NT2/D1 (cell line): ENCODE results near the gene TNS1.

Experiments used
- DNase-seq: peaks from one replicate; pipeline ENCODE4 v3.0.0-alpha.2; 2011; ENCODE audit warnings: low read depth, low spot score
- H3K27me3 ChIP-seq: 2 replicates; pipeline ENCODE4 v1.6.0; 2011; ENCODE audit warnings: mild to moderate bottlenecking; ENCODE audit not compliant: insufficient read length, insufficient read depth
- H3K36me3 ChIP-seq: 2 replicates; pipeline ENCODE4 v1.6.1; 2011; ENCODE audit warnings: mild to moderate bottlenecking, low read length, mixed read lengths; ENCODE audit not compliant: insufficient read depth, insufficient read length
- H3K4me1 ChIP-seq: 2 replicates; pipeline ENCODE4 v1.5.1; 2011; ENCODE audit not compliant: insufficient read depth, insufficient read length
- H3K4me3 ChIP-seq: 2 replicates; pipeline ENCODE4 v1.5.1; 2011; ENCODE audit warnings: low read depth; ENCODE audit not compliant: insufficient read length
- H3K9ac ChIP-seq: 2 replicates; pipeline ENCODE4 v1.6.0; 2011; ENCODE audit warnings: low read depth; ENCODE audit not compliant: insufficient read length
- H3K9me3 ChIP-seq: 2 replicates; pipeline ENCODE4 v1.5.1; 2011; ENCODE audit warnings: mild to moderate bottlenecking, low read length; ENCODE audit not compliant: insufficient read depth
- SUZ12 ChIP-seq: IDR thresholded peaks from 2 replicates; pipeline ENCODE4 v1.6.1; 2011; ENCODE audit not compliant: insufficient read length, insufficient read depth; ENCODE audit errors: extremely low read depth
- YY1 ChIP-seq: IDR thresholded peaks from 2 replicates; pipeline ENCODE4 v1.6.1; 2011; ENCODE audit not compliant: insufficient read length, insufficient read depth
- ZNF274 ChIP-seq: IDR thresholded peaks from 2 replicates; pipeline ENCODE4 v1.6.1; 2011; ENCODE audit warnings: mild to moderate bottlenecking, low read depth, low read length

Gene TNS1

DNA sequence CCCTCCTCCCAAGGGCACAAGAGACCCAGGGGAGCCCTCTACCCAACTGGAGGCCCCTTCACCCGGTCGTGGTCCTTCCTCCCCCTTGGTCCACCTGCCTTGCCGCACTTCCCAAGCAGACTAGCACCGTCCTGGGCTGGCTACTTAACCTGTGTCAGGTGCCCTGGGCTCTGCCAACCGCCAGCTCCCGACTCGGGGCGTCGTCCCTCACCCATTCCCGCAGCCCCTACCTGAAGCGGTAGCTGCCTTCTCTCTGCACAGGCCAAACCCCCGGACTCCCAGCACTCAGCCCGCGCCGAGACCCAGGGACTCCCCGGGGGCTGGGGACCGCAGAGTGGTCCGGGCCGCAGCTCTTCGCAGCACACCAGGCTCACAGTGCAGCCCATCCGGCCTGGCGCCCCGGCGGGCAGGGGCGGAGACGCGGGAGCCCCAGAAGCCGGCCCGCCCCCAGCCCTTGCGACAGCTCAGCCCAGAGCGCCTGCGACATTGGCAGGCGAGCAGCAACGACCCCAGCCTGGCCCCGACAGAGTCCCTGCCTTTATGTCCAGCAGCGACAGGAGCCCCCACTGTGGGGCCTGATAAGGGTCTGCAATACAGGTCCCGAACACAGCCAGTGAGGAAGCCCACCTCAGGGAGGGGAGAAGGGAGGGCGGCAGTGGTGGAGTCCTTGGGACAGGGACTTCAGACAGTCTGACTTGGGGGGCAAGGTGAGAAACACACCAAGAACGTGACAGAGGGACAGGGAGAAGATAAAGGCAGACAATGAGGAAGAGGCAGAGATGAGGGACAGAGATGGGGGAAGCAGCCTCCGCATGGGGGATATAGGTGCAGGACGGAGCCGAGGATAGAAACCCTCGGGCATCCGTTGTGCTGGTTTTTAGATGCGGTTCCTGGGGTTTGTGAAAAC, 31.0 kb upstream of the TNS1 start:
- Histone ChIP-seq H3K4me1 (peaks cover 17% of the 10 kb centered on the region), H3K9ac (no peak overlapping the region), H3K36me3 (no peaks in the 10 kb centered on the region), H3K9me3 (no peaks in the 10 kb centered on the region), H3K4me3 (no peak overlapping the region), H3K27me3 (no peaks in the 10 kb centered on the region)
- no peak for TF ChIP-seq SUZ12
- no peak for TF ChIP-seq ZNF274
- TF ChIP-seq YY1: no peak
- no peak for DNase-seq

DNA sequence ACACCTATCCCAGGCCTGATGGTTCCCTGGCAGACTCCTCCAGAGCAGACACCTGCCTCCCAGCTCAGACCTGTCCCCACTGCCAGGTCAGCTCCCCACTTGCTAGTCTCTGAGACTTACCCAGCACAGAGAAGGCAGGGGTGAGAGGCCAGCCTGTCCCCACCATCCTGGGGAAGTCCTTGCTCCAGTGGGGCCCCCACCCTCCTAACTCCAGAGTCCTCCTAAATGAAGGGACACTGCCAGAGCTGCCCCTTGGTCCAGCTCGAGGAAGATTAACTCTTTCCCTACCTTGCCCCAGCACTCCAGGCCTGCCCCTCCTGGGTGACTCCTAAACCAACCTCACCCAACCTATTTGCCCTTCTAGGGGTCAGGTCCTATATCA, 30.4 kb upstream of the TNS1 start:
- Histone ChIP-seq H3K9ac (no peak overlapping the region), H3K9me3 (no peaks in the 10 kb centered on the region), H3K4me3 (no peak overlapping the region), H3K36me3 (no peaks in the 10 kb centered on the region), H3K27me3 (no peaks in the 10 kb centered on the region), H3K4me1 (peaks cover 17% of the 10 kb centered on the region)
- no peak for TF ChIP-seq ZNF274
- TF ChIP-seq YY1: no peak
- no peak for TF ChIP-seq SUZ12
- no peak for DNase-seq

DNA sequence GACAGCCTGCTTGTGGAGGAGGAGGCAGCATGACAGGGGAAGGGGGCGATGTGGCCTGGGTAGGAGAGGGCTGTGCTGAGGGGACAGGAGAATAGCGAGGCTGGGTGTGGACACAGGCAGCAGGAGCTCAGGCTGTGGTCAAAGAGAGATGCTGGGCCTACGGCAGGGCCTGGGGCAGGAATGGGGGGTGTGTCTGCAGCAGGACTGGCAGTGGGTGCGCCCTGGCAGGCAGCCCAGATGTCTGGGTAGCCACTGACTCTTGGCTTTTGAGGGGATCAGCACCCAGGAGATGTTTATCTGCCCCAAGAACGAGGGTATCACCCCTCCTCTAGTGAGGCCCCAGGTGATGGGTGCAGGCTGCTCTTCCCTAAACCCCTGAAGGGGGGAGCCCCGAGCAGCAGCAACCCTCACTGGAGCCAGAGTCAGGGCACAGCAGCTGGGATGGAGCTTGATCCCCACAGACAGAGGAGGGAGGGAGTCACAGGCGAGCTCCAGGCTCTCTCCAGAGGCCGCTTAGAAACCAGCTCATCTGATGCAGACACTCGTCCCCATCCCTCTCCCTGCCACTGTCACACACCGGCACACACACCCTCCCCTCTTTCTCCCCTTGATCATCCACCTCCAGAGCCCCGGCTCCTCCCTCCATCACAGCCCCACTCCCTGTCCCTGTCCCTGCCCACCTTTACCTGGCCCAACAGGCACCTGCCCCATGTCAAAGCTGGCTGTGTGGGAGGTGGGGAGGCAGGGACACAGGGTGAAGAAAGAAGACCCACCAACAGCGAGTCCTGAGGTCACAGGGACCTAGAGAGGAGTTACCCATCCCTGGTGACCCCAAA, 29.8 kb upstream of the TNS1 start:
- peak overlapping the region; percentile 22 for H3K9ac ChIP-seq
- DNase-seq: no peak
- no peak overlapping the region for H3K4me3 ChIP-seq
- H3K9me3 ChIP-seq: no peaks in the 10 kb centered on the region
- H3K36me3 ChIP-seq: no peaks in the 10 kb centered on the region
- TF ChIP-seq YY1: no peak
- no peak for TF ChIP-seq SUZ12
- no peak for TF ChIP-seq ZNF274
- H3K27me3 ChIP-seq: no peaks in the 10 kb centered on the region
- peaks cover 17% of the 10 kb centered on the region for H3K4me1 ChIP-seq

DNA sequence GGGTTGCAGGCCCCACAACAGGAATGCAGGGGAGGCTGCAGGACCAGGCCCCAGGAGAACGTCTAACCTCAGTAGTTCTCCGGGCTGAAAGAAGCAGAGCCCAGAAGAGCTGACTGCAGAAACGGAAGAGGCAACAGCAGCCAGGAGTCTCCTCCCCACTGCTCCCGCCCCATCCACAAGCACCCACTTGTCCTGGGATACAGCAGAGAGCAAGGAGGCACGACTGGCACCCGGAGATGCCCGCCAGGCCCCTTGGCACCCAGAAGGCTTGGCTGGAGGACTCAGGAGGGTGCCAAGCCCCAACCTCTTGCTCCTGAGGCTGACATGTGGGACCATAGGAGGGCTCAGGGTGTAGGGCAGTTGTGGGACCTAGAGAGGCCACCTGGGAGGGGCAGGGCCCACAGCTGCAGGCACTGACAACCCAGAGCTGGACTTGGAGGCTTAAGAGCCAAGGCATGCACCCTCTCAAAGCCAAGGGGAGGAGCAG, 29.0 kb upstream of the TNS1 start:
- no peak for DNase-seq
- no peak overlapping the region for H3K4me3 ChIP-seq
- no peaks in the 10 kb centered on the region for H3K27me3 ChIP-seq
- peaks cover 17% of the 10 kb centered on the region for H3K4me1 ChIP-seq
- no peak for TF ChIP-seq ZNF274
- no peak for TF ChIP-seq SUZ12
- no peak for TF ChIP-seq YY1
- H3K9me3 ChIP-seq: no peaks in the 10 kb centered on the region
- no peak overlapping the region for H3K9ac ChIP-seq
- no peaks in the 10 kb centered on the region for H3K36me3 ChIP-seq

DNA sequence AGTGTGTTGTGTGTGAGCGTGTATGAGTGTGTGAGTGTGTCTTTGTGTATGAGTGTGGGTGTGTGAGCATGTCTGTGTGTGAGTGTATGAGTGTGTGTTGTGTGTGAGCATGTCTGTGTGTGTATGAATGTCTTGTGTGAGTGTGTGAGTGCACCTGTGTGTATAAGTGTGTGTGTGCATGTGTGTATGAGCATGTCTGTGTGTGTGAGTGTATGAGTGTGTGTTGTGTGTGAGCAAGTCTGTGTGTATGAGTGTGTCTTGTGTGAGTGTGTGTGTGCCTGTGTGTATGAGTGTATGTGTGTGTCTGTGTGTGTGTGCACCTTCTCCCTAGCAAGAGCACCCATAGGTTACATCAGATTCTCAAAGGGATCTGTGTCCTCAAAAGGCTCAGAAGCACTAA, 28.5 kb upstream of the TNS1 start:
- Histone ChIP-seq H3K27me3 (no peaks in the 10 kb centered on the region), H3K9me3 (no peaks in the 10 kb centered on the region), H3K9ac (no peak overlapping the region), H3K4me1 (peaks cover 17% of the 10 kb centered on the region), H3K4me3 (no peak overlapping the region), H3K36me3 (no peaks in the 10 kb centered on the region)
- no peak for TF ChIP-seq ZNF274
- TF ChIP-seq YY1: no peak
- TF ChIP-seq SUZ12: no peak
- no peak for DNase-seq

DNA sequence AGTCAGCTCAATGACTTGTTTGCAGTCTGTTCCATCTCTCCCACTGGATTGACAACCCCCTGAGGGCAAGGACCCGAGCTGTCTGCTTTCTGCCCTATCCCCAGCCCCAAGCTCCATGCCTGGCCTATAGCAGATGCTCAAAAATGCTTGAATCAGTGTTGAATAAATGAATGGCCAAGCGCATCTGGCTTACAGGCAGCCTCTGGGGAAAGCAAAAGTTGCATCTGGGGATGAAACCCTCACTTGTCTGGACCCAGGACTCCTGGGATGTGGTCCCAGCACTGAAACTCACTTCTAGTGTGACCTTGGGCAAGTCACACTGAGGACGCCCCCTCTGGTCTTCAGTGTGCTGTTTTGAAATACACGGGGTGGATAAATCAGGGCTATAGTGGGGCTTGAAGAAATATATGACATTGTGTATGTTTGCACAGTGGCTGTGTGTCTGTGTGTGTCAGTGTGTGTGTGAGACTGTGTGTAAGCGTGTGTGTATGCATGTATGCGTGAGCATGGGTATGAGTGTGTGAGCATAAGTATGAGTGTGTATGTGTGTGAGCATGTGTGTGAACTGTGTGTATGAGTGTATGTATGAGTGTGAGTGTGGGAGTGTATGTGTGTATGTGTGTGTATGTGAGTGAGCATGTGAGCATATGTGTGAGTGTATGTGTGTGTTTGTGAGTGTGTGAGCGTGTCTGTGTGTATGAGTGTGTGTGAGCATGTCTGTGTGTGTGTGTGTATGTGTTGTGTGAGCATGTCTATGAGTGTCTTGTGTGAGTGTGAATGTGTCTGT, 27.8 kb upstream of the TNS1 start:
- TF ChIP-seq YY1 (no peak), ZNF274 (no peak), SUZ12 (no peak)
- no peak overlapping the region for H3K9ac ChIP-seq
- no peaks in the 10 kb centered on the region for H3K36me3 ChIP-seq
- H3K4me1 ChIP-seq: peaks cover 17% of the 10 kb centered on the region
- no peaks in the 10 kb centered on the region for H3K9me3 ChIP-seq
- DNase-seq: no peak
- no peaks in the 10 kb centered on the region for H3K27me3 ChIP-seq
- no peak overlapping the region for H3K4me3 ChIP-seq
